HG03521 (cell line): ENCODE measurements around the gene MAPK9.
"Not testable (repeated sequence)": the region's sequence is repeated elsewhere in the genome, so short reads cannot be mapped to it uniquely, and the experiment has no call there.

Experiments
- ATAC-seq: cut with Tn5 transposase; IDR thresholded peaks from one replicate; pipeline ENCODE4 v1.9.1; 2021; ENCODE audit warnings: mild to moderate bottlenecking, moderate library complexity; ENCODE audit not compliant: unreplicated experiment

The MAPK9 gene

GRCh38 chr5:180238631-180239030 lies 53.3 kb downstream of the MAPK9 start:
- ATAC-seq, result no peak

GRCh38 chr5:180235846-180236245 lies 56.0 kb downstream of the MAPK9 start:
- no peak for ATAC-seq

- no peak for ATAC-seq
Measured at GRCh38 chr5:180235077-180235476, 56.8 kb downstream of the MAPK9 start.

GRCh38 chr5:180234271-180234670 lies 57.6 kb downstream of the MAPK9 start:
- no peak for ATAC-seq

GRCh38 chr5:180233729-180234128 lies 58.2 kb downstream of the MAPK9 start:
- no peak for ATAC-seq

GRCh38 chr5:180230017-180230416 lies 61.9 kb downstream of the MAPK9 start:
- ATAC-seq, result no peak

- ATAC-seq, result no peak
Measured at GRCh38 chr5:180222056-180222455, 69.8 kb downstream of the MAPK9 start.

GRCh38 chr5:180217797-180218196 lies 74.1 kb downstream of the MAPK9 start:
- no peak for ATAC-seq

GRCh38 chr5:180216646-180217171 lies 75.2 kb downstream of the MAPK9 start:
- ATAC-seq, result no peak

GRCh38 chr5:180215783-180216630 lies 75.9 kb downstream of the MAPK9 start:
- ATAC-seq, result no peak

- no peak for ATAC-seq
Measured at GRCh38 chr5:180214870-180215770, 76.8 kb downstream of the MAPK9 start.

- ATAC-seq, result no peak
Measured at GRCh38 chr5:180213657-180214207, 78.2 kb downstream of the MAPK9 start.

GRCh38 chr5:180213256-180213600 lies 78.7 kb downstream of the MAPK9 start:
- ATAC-seq, result no peak

- no peak for ATAC-seq
Measured at GRCh38 chr5:180212363-180213255, 79.3 kb downstream of the MAPK9 start.

GRCh38 chr5:180211761-180212035 lies 80.2 kb downstream of the MAPK9 start:
- no peak for ATAC-seq

GRCh38 chr5:180210961-180211760 lies 80.7 kb downstream of the MAPK9 start:
- no peak for ATAC-seq

- not testable (repeated sequence) for ATAC-seq
Measured at GRCh38 chr5:180210077-180210476, 81.8 kb downstream of the MAPK9 start.

GRCh38 chr5:180209137-180209581 lies 82.7 kb downstream of the MAPK9 start, which contains the start of gene RASGEF1C:
TSS of gene RASGEF1C (minus strand) at chr5:180209211. CDS start at chr5:180138052, 71,159 bp downstream.
- peak; percentile 73 for ATAC-seq

- ATAC-seq, result peak; percentile 19
Measured at GRCh38 chr5:180208435-180209081, 83.3 kb downstream of the MAPK9 start.
